Measurements from ENCODE around the gene SIPA1.
"Not testable (repeated sequence)": the region's sequence is repeated elsewhere in the genome, so short reads cannot be mapped to it uniquely, and the experiment has no call there.

Gene SIPA1

GRCh38 chr11:65653229-65654225 lies 15.6 kb downstream of the SIPA1 start:
- TF ChIP-seq, protein P1, sequence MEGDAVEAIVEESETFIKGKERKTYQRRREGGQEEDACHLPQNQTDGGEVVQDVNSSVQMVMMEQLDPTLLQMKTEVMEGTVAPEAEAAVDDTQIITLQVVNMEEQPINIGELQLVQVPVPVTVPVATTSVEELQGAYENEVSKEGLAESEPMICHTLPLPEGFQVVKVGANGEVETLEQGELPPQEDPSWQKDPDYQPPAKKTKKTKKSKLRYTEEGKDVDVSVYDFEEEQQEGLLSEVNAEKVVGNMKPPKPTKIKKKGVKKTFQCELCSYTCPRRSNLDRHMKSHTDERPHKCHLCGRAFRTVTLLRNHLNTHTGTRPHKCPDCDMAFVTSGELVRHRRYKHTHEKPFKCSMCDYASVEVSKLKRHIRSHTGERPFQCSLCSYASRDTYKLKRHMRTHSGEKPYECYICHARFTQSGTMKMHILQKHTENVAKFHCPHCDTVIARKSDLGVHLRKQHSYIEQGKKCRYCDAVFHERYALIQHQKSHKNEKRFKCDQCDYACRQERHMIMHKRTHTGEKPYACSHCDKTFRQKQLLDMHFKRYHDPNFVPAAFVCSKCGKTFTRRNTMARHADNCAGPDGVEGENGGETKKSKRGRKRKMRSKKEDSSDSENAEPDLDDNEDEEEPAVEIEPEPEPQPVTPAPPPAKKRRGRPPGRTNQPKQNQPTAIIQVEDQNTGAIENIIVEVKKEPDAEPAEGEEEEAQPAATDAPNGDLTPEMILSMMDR (IDR thresholded peaks at IDR 0.05) = no peak
- TF ChIP-seq ZFX (IDR thresholded peaks at IDR 0.05; ENCODE audit: borderline replicate concordance) = no peak
- H3K27ac ChIP-seq = peak overlapping the region; percentile 95

DNA sequence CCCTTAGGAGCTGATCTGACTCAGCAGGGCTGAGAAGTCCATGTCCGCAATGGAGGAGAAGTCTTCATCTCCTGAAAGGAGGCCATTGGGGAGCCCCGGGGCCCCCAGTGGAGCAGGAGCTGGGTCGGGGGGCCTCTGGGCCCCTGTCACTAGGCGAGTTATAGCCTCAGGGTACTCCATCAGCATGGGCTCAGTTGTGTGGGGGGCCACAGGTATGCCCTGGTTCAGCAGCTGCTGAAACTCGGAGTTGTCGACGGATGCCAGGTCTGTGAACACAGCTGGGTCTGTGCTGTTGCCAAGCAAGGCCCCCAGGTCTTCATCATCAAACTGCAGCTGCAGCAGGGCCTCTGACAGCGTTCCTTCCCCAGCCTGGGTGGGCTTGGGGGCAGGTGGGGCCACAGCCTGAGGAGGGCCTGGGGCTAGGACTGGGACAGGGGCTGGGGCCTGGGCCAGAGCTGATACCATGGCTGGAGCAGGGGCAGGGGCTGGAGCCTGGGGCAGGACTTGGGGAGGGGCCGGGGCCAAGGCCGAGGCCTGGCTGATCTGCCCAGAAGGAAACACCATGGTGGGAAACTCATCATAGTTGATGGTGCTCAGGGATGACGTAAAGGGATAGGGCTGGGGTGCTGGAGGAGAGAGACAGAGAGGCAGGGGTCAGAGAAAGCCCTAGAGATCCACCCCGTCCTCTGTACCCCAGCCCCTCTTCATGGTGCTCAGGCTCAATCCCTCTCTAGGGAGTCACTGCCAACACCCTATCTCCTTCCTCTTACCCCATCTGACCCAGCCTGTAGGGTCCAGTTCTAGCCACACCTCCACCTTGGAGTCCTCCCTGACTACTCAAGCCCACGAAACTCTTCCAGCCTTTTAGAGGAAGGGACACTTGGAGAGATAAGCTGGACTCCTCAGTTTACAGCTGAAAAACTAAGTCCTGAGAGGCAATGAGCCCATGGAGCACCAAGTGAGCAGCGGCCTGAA lies 16.8 kb downstream of the SIPA1 start:
- TF ChIP-seq ZFX (IDR thresholded peaks at IDR 0.05; ENCODE audit: borderline replicate concordance) = no peak
- TF ChIP-seq, protein P1 (IDR thresholded peaks at IDR 0.05) = no peak
- peak overlapping the region; percentile 95 for H3K27ac ChIP-seq

- no peak overlapping the region for H3K27ac ChIP-seq
- no peak for TF ChIP-seq ZFX (IDR thresholded peaks at IDR 0.05; ENCODE audit: borderline replicate concordance)
- TF ChIP-seq, protein P1 (IDR thresholded peaks at IDR 0.05) = no peak
Observed at GRCh38 chr11:65655570-65656332, 17.9 kb downstream of the SIPA1 start.

GRCh38 chr11:65657426-65657825 lies 19.5 kb downstream of the SIPA1 start:
- TF ChIP-seq ZFX (IDR thresholded peaks at IDR 0.05; ENCODE audit: borderline replicate concordance) = no peak
- TF ChIP-seq, protein P1 (IDR thresholded peaks at IDR 0.05) = no peak
- no peak overlapping the region for H3K27ac ChIP-seq

DNA sequence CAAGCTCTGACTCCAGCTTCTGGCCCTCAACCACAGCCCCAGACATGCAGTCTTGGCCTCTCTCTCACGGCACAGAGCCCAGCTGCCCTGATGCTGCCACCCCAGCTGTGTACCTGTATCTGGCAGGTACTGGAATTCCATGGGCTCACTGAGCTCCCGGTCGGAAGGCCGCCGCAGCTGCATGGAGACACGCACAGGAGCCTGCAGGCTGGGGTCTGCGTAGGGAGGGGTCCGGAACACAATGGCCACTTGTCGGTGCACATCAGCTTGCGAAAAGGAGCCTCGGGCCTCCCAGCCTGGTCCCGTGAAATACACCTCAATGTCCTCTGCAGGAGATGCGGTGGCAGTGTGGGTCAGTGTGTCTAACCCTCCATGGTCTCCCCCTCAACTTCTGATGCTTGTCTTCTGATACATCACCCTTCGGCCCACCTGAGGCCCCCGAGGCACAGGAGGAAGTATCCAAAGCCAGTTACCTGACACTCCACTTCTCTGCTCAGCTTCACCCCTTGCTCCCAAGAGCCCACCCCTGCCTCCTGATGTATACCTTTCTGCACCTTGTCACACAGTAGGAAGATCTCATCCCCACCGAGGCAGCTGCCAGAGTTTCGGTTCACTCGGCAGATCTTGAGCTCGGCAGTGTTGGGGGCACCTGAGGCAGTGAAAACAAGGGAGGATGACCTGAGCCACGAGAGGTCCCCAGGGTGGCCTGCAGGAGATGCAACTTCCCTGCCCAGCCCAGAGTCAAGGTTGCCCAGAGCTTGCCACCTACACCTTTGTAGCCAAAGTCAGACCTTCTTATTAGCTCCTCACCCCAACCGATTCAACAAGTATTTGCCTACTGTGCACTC lies 20.5 kb downstream of the SIPA1 start:
- H3K27ac ChIP-seq = no peak overlapping the region
- TF ChIP-seq, protein P1 (IDR thresholded peaks at IDR 0.05) = no peak
- TF ChIP-seq ZFX (IDR thresholded peaks at IDR 0.05; ENCODE audit: borderline replicate concordance) = no peak

DNA sequence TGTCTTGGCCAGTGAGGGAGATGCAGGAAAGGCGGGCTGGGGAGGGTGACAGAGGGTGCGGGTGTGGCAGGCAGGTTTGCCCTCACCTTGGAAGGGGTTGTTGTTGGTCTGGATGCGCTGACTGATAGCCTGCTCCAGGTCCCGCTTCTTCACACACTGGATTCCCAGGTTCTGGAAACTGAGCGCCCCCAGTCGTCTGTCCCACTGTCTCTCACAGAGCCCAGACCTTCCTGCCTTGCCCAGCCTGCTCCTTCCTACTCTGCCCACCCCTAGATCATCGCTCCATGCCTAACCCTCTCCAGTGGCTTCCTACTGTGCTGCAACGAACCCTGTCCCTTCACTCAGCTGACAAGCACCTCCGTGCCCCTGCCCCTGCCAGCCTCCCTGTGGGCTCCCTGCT lies 22.1 kb downstream of the SIPA1 start:
- TF ChIP-seq, protein P1 (IDR thresholded peaks at IDR 0.05) = no peak
- TF ChIP-seq ZFX (IDR thresholded peaks at IDR 0.05; ENCODE audit: borderline replicate concordance) = no peak
- H3K27ac ChIP-seq = no peak overlapping the region

- not testable (repeated sequence) for H3K27ac ChIP-seq
Observed at GRCh38 chr11:65660908-65661307, 23.0 kb downstream of the SIPA1 start.

Data from 22Rv1 (cell line).